SU-DHL-6 (cell line): ENCODE results near the gene GFM2.

ENCODE experiments used
- CTCF ChIP-seq: fragments of 200-600 bp; sonication (generic); IDR thresholded peaks from one replicate; pipeline ENCODE4 v1.5.1; 2017; ENCODE audit warnings: antibody characterized with exemption, mild to moderate bottlenecking, low read length, moderate library complexity; ENCODE audit not compliant: insufficient read depth, poor library complexity, severe bottlenecking
- EZH2phosphoT487 ChIP-seq: fragments of 200-600 bp; sonication (generic), shearing (Covaris generic); conservative IDR thresholded peaks from 2 replicates; pipeline ENCODE4 v1.6.1; 2018; ENCODE audit warnings: mild to moderate bottlenecking, antibody characterized with exemption, low read length, moderate library complexity, mixed read lengths

DNA sequence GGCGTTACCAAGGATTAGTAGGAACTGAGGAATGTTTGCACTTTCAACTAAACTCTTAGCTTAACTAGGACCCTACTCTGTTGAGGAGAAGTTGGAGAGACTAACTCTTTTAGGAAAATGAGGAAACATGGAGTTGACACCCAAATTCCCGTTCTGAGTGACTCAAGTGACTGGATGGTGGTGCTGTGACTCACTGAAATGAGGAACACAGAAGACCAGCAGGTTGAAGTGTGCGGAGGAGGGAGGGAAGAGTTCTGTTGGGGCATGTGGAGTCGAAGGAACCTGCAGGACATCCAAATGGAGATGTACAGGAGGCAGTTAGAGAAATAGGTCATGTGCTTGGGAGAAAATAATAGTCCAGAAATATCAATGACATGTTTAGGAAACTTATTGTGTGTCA, 73.7 kb downstream of the GFM2 start:
- TF ChIP-seq CTCF (no peak), EZH2phosphoT487 (no peak)
